Gastrocnemius medialis (tissue), 4 donors: Measurements from ENCODE around the gene MED26. TPM values are rescaled to one million over a fixed set of nuclear protein-coding genes. Genes with fewer than 3 reads are reported as not detected.

ENCODE experiments used
- ATAC-seq, 2 donors: fragments of 150-250 bp; one replicate each; pipeline ENCODE4 v1.9.1; 2016
- DNase-seq, 2 donors: peaks; one replicate each; pipeline ENCODE4 v3.0.0-alpha.2; 2019
- H3K27ac ChIP-seq, 4 donors: fragments of 200-600 bp; sonication (generic); 1 replicate in 1 of 4; 2 replicates in 3 of 4; pipeline ENCODE4 v1.5.1; 2016 to 2018; ENCODE audit warnings: mild to moderate bottlenecking in 2 of 4, moderate library complexity in 1 of 4
- H3K27me3 ChIP-seq, 3 donors: fragments of 200-600 bp; sonication (generic) in 2 of 3; 1 replicate in 1 of 3; 2 replicates in 2 of 3; pipeline versions ENCODE4 v1.5.1 to v1.6.0; 2016 to 2019; ENCODE audit warnings: mild to moderate bottlenecking in 1 of 3, moderate library complexity in 1 of 3
- H3K36me3 ChIP-seq, 2 donors: fragments of 200-600 bp; sonication (generic) in 1 of 2; one replicate each; pipeline ENCODE4 v1.5.1; 2017 to 2018
- H3K4me1 ChIP-seq, 2 donors: fragments of 200-600 bp; sonication (generic) in 1 of 2; one replicate each; pipeline ENCODE4 v1.5.1; 2016 to 2017; ENCODE audit warnings: mild to moderate bottlenecking in 2 of 2
- H3K4me3 ChIP-seq, 4 donors: fragments of 200-600 bp; sonication (generic) in 3 of 4; 1 replicate in 1 of 4; 2 replicates in 3 of 4; pipeline ENCODE4 v1.5.1; 2016 to 2019; ENCODE audit warnings: mild to moderate bottlenecking in 2 of 4
- H3K9me3 ChIP-seq, 3 donors: fragments of 200-600 bp; sonication (generic) in 2 of 3; 1 replicate in 1 of 3; 2 replicates in 2 of 3; pipeline ENCODE4 v1.5.1; 2016 to 2019
- POLR2A ChIP-seq, 2 donors: fragments of 450-650 bp; IDR thresholded peaks; one replicate each; pipeline ENCODE4 v1.6.1; 2017; ENCODE audit warnings: antibody characterized with exemption in 2 of 2, mild to moderate bottlenecking in 2 of 2, moderate library complexity in 2 of 2
- in situ Hi-C, 4 donors: fragments of 200-750 bp; cut with MboI; loops; one replicate each; pipeline versions ENCODE4 v1.15.0 to v1.8.0; 2017; ENCODE audit warnings: low sequenced_read_pairs in 4 of 4
- intact Hi-C: fragments of 100-400 bp; cut with DNase I; formaldehyde crosslinking; loops from one replicate; pipeline ENCODE4 v1.15.1; 2023; ENCODE audit warnings: low total_unique reads
- total RNA-seq, 4 donors: library from RNA; depleted of rRNA; stranded (reverse); fragments of >200 nt; gene quantifications; one replicate each; pipeline versions ENCODE4 v1.1.0 to v1.2.3, GENCODE V29; 2016
- TF ChIP-seq, protein P1 (sequence below), 5 experiments: fragments of 450-650 bp in 3 of 5; fragments of 200-600 bp in 2 of 5; sonication (generic) in 2 of 5; IDR thresholded peaks in 4 of 5; conservative IDR thresholded peaks in 1 of 5; 1 replicate in 4 of 5; 2 replicates in 1 of 5; pipeline ENCODE4 v1.5.1; 2016 to 2019; ENCODE audit warnings: antibody characterized with exemption in 5 of 5, mild to moderate bottlenecking in 3 of 5, moderate library complexity in 3 of 5

MED26 gene
- total RNA-seq, 4 donors from 2014 or later = 5.7 to 15.7 (median 9.4) TPM

DNA sequence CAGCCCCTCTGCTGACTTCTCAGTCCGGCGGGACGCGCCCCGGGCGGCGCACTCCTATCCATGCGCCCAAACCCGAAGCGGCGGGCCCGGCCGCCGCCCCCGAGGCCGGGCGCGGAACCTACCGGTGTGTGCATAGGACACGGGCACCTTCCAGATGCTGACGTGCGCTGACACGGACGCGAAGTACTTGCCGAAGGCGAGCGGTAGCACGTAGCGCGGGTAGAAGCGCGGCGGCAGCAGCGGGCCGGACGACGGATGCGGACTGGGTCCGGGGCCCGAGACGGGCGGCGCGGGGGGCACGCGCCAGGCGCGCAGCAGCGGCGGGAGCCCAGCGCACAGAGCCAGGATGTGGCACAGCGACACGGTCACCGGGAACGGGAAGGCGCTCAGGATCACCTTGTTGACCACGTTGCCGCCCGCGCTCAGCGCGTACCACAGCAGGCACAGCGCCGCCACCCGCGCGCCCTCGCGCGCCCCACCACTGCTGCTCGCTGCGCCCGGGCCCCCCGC, 56.1 kb downstream of the MED26 start:
- Histone ChIP-seq H3K27me3 (no peaks in the 10 kb centered on the region), H3K27ac (peak overlapping the region; percentile 68 to 88 (median 81)), H3K4me1 (peaks cover 48 to 54% of the 10 kb centered on the region in 2 donors), H3K9me3 (no peaks in the 10 kb centered on the region), H3K36me3 (peaks cover 0 to 23% of the 10 kb centered on the region in 2 donors), H3K4me3 (peak overlapping the region; percentile 60 to 82 (median 82))
- TF ChIP-seq, protein P1, sequence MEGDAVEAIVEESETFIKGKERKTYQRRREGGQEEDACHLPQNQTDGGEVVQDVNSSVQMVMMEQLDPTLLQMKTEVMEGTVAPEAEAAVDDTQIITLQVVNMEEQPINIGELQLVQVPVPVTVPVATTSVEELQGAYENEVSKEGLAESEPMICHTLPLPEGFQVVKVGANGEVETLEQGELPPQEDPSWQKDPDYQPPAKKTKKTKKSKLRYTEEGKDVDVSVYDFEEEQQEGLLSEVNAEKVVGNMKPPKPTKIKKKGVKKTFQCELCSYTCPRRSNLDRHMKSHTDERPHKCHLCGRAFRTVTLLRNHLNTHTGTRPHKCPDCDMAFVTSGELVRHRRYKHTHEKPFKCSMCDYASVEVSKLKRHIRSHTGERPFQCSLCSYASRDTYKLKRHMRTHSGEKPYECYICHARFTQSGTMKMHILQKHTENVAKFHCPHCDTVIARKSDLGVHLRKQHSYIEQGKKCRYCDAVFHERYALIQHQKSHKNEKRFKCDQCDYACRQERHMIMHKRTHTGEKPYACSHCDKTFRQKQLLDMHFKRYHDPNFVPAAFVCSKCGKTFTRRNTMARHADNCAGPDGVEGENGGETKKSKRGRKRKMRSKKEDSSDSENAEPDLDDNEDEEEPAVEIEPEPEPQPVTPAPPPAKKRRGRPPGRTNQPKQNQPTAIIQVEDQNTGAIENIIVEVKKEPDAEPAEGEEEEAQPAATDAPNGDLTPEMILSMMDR (IDR thresholded peaks at IDR 0.05 in 4 of 5, conservative IDR thresholded peaks at IDR 0.05 in 1 of 5) = peak in 2 of 5 experiments; percentile 7
- no peak for TF ChIP-seq POLR2A (IDR thresholded peaks at IDR 0.05)
- intact Hi-C loops (loop anchor here (1.0 to 2.0 kb wide), 3 partner anchors 30 to 89 kb away; partner anchors contain the start of genes CHERP, MED26, SMIM7 and TMEM38A), in situ Hi-C loops (loop anchor here in 1 of 4 donors (25.0 kb wide), 1 partner anchor 265 kb away; the partner anchor contains the start of gene SIN3B)
- no peak for DNase-seq
- peak; percentile 14 to 29 for ATAC-seq

DNA sequence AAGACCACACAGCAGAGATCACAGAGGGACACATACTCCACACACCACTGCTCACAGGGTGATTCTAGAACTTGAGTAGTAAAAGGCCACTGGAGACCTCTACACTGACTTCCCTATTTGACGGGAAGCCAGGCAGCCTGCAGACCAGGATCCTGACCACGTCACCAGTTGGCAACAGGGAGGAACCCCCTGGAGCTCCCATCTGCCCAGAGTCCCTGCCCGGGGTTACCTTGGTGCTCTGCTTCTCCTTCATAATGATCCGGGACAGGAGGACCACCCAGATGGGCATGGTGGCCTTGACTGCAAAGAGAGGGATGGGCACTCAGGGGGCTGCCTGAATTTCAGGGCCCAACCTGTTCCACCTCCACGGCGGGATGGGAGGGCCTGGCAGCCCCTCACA, 56.7 kb downstream of the MED26 start:
- H3K27ac ChIP-seq = peak overlapping the region; percentile 68 to 88 (median 81)

DNA sequence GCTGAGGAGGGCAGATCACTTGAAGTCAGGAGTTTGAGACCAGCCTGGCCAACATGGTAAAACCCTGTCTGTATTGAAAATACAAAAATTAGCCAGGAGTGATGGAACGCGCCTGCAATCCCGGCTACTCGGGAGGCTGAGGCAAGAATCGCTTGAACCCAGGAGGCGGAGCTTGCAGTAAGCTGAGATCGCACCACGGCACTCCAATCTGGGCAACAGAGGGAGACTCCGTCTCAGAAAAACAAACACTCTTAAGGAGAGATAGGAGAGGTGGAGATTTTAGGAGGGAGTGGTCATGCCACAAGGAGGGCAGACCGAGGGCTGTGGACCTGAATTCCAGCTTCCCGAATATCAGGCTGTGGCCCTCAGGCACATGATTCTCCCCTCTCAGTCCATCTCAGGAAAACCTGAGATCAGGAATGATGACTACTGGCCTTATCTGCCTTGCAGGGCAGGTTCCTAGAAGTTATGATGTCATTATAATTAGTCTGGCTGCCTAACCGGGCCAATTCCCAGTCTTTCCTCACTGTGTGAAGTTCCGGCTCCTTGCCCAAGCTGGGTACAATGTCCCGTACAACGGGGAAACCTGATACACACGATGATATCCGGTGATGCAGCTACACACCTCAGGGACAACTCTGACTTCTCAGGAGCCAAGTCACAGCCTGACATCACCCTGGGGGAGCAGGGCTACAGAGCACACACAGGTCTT, 58.2 kb downstream of the MED26 start:
- intact Hi-C loops (no loop called here), in situ Hi-C loops (loop anchor here in 1 of 4 donors (25.0 kb wide), 1 partner anchor 268 kb away; the partner anchor contains the start of gene SIN3B)
- no peak for TF ChIP-seq POLR2A (IDR thresholded peaks at IDR 0.05)
- TF ChIP-seq, protein P1 (IDR thresholded peaks at IDR 0.05 in 4 of 5, conservative IDR thresholded peaks at IDR 0.05 in 1 of 5) = no peak
- peak in 1 of 2 donors; percentile 56 for DNase-seq
- Histone ChIP-seq H3K9me3 (no peaks in the 10 kb centered on the region), H3K27me3 (no peaks in the 10 kb centered on the region), H3K4me3 (no peak overlapping the region), H3K36me3 (peaks cover 0 to 30% of the 10 kb centered on the region in 2 donors), H3K4me1 (peaks cover 29 to 35% of the 10 kb centered on the region in 2 donors), H3K27ac (peak overlapping the region; percentile 68 to 88 (median 81))
- ATAC-seq = peak in 1 of 2 donors; percentile 32

More for the DNA sequence above, 56.7 kb downstream of the MED26 start:
- H3K4me1 ChIP-seq = peaks cover 43 to 50% of the 10 kb centered on the region in 2 donors
- in situ Hi-C loops = loop anchor here in 1 of 4 donors (25.0 kb wide), 1 partner anchor 266 kb away; the partner anchor contains the start of gene SIN3B
- H3K27me3 ChIP-seq = no peaks in the 10 kb centered on the region
- H3K36me3 ChIP-seq = peaks cover 0 to 23% of the 10 kb centered on the region in 2 donors
- DNase-seq (no peak), ATAC-seq (no peak)
- H3K9me3 ChIP-seq = no peaks in the 10 kb centered on the region
- peak overlapping the region; percentile 60 to 82 (median 82) for H3K4me3 ChIP-seq
- intact Hi-C loops = no loop called here
- TF ChIP-seq, protein P1 (IDR thresholded peaks at IDR 0.05 in 4 of 5, conservative IDR thresholded peaks at IDR 0.05 in 1 of 5) = no peak
- TF ChIP-seq POLR2A (IDR thresholded peaks at IDR 0.05) = no peak

DNA sequence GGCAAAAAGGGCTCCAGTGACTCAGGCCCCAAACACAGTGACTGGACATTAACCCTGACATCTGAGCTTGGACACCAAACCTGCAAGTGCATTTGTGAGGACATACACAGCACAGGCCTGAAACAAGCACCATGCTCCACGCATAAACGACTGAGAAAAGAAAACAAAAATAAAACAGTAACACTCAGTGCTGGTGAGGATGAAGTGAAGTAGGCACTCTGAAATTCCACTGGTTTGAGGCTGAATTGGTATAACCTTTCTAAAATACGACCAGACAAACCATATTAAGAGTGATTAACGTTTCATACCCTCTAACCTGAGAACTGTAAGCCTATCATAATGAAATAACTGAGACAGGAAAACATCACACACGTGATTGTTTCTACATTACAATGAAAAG, 61.3 kb downstream of the MED26 start:
- DNase-seq (no peak), ATAC-seq (no peak)
- H3K4me1 ChIP-seq = peaks cover 9 to 21% of the 10 kb centered on the region in 2 donors
- peaks cover 0 to 49% of the 10 kb centered on the region in 2 donors for H3K36me3 ChIP-seq
- intact Hi-C loops = no loop called here
- peak overlapping the region in 3 of 4 donors; percentile 27 to 56 (median 46) for H3K27ac ChIP-seq
- in situ Hi-C loops = loop anchor here in 1 of 4 donors (25.0 kb wide), 1 partner anchor 271 kb away; the partner anchor contains the start of gene SIN3B
- TF ChIP-seq POLR2A (IDR thresholded peaks at IDR 0.05) = no peak
- TF ChIP-seq, protein P1 (IDR thresholded peaks at IDR 0.05 in 4 of 5, conservative IDR thresholded peaks at IDR 0.05 in 1 of 5) = no peak
- H3K27me3 ChIP-seq = no peaks in the 10 kb centered on the region
- H3K4me3 ChIP-seq = no peak overlapping the region
- no peaks in the 10 kb centered on the region for H3K9me3 ChIP-seq
